ENCODE data around the gene IFI16.
"Not testable (repeated sequence)": the region's sequence is repeated elsewhere in the genome, so short reads cannot be mapped to it uniquely, and the experiment has no call there.

IFI16 gene

DNA sequence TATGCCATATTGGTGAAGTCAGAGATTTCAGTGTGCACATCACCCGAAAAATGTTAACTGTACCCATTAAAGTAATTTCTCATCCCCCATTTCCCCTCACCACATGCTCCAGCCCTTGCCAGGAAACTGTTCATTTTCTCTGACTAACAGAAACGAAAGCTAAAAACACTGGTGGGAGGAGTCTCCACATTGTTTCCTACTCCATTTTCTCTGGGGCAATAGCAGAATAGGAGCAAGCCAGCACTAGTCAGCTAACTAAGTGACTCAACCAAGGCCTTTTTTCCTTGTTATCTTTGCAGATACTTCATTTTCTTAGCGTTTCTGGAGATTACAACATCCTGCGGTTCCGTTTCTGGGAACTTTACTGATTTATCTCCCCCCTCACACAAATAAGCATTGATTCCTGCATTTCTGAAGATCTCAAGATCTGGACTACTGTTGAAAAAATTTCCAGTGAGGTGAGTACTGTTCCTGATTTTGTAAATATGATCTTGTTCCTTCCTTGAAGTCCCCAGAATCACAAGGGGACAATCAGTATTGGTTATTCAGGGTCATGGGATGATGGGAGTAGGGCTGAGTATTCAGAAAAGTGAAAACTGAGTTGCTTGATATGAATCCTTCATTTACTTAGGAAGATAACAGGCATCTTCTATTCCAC lies at the start of gene IFI16:
Gene IFI16 (plus strand): TSS at position 204 of the 658 bp plus-strand sequence. CDS start 4,774 bp downstream, outside the sequence.
- DNase-seq = peak; percentile 77

DNA sequence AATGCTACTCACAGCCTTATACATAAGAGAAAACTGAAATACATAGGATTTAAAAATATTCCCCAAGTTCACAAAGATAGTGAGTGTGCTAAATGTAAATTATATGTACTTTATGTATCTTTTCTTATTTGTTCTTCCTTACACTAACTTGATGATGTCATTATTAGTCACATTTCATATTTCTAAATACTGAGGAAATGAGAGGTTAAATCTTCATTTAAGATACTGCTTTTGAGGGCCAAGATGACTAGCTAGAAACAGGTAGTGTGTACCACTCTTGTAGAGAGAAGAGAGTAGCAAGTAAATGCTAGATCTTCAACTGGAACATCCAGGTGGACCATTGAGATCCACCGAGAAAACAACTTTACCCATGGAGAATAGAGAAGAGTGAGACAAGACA lies 48.5 kb upstream of the IFI16 start:
- DNase-seq = no peak

DNA sequence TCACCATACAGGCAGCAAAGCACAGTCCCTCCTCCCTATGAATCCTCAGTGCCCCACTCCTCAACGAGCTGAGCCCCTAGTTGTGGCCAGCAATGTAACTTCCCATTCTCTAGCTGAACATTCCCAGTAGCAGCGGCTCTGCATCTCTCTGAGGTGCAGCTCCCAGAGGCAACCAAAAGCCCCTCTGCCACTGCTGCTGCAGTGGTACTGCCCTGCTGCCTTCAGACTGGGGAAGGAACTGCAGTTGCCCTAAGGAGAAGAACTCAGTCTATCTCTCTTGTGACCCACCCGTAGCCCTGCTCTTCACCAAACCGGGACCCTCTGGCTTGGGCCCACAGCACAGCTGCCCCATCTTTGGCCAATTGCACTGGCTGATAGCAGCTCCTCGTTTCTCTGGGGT lies 46.7 kb upstream of the IFI16 start:
- no peak for DNase-seq

DNA sequence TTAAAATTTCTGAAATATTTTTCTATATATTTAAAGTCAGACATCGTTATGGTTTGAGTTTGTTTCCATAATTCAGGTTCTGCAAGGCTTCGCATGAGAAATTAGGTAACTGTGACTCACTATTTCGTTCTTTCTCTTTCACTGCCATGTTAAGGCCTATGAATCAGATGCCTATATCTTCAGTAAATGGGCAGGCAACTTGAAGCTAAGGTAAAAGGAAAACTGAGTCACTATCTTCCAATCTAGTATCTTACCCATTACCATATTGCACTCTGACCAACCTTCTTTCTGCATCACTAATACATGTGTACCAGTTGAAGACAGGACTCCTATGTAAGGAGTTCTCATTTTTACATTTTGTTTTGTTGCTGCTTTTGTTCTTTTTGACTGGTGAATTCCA lies 40.5 kb upstream of the IFI16 start:
- no peak for DNase-seq

DNA sequence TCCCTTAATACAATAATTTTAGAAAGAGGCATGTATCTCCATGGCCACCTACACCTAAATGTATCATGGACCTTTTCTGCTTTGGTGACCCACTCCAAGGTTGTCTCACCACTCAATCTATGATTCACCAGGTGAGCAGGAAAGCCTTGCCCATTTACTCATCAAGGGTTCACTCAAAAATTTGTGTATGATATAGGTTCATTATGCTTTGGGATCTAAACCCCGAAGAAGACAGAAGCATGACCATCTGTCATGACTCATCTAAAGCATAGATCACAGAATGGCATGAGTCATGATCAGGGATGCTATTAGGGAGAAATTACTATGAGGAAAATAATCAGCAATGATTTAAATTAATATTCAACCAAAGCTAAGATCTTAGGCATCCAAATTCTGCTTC lies 39.9 kb upstream of the IFI16 start:
- no peak for DNase-seq

DNA sequence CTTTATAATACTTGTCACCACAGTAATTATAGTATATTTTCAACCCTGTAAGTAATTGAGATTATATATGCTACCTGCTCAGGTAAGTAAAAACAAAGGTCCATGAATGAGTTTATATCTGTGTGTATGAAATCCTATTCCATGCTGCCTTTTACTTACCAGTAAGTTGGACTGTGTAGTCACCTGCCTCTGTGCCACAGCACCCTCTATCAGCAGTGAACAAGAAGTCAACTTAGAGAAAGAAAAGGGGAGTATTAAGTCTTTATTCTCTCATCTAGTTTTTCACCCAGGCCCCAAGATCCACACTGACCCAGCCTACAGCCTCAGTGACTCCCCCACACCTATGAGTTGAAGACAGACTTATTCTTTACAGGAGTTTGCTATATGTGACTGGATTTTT lies 36.9 kb upstream of the IFI16 start:
- DNase-seq = no peak

DNA sequence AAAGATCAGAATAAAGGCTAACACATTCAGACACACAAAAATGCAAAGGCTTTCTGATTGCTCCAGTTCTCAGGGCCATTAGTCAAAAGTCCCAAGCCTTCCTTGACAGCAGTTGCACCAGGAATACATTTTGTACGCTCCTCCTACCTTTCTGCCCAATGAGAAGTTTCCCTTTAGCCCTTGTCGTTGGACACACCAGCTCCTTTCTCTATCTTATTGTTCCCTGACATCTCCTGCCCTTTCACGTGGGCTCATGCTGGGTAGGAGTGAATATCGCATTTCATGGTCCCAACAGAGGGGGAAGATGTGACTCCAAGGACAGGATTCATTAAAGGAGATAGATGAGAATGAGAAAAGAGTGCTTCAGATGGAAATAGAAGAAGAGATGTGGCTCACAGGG lies 33.5 kb upstream of the IFI16 start:
- no peak for DNase-seq

DNA sequence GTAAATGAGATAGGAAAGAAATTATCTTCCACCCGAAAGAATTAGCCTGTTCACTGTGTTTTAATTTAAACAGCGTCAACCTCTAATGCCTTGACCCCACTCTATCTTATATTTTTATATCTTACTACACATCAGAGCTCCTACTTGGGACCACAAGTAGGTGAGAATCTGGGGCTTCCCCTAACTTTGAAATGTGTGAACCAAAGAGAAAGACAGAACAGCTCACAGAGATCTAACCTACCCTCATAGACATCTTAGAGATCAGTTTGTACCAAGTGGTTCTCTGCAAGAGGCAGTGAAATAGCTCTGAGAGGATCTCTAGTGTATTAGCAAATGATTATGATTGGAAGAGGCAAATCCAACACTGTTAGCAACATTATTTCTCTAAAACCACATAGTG lies 31.0 kb upstream of the IFI16 start:
- no peak for DNase-seq

DNA sequence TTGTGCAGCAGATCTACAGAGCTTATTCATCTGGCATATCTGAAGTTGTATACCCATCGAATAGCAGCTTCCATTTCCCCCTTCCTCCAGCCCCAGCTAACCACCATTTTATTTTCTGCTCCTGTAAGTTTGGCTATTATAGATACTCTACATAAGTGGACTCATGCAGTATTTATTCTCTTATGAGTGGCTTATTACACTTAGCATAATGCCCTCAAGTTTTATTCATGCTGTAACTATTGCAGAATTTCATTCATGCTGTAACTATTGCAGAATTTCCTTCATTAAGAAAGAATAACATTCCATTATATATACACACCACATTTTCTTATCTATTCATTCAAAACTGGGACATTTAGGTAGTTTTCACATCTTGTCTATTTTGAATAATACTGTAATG lies 30.5 kb upstream of the IFI16 start:
- DNase-seq = no peak

DNA sequence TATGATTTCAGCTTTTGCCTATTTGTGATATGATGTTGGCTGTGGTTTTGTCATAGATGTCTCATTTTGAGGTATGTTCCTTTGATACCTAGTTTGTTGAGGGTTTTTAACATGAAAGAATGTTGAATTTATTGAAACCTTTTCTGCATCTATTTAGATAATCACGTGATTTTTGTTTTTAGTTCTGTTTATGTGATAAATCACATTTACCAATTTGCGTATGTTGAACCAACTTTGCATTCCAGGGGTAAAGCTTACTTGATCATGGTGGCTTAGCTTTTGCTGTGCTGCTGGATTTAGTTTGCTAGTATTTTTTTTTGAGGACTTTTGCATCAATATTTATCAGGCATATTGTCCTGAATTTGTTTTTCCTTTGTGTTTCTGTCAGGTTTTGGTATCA lies 26.5 kb upstream of the IFI16 start:
- no peak for DNase-seq

DNA sequence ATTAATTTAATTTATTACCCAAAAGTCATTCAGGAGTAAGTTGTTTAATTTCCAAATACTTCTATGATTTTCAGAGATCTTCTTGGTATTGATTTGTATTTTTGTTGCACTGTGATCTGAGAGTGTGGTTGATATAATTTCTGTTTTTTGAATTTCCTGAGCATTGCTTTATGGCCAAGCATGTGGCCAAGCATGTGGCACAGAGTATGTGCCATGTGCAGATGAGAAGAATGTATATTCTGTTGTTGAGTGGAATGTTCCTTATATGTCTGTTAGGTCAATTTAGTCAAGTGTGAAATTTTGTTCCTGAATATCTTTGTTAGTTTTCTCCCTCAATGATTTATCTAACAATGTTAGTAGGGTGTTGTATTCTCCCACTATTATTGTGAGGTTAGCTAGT lies 25.3 kb upstream of the IFI16 start:
- no peak for DNase-seq

DNA sequence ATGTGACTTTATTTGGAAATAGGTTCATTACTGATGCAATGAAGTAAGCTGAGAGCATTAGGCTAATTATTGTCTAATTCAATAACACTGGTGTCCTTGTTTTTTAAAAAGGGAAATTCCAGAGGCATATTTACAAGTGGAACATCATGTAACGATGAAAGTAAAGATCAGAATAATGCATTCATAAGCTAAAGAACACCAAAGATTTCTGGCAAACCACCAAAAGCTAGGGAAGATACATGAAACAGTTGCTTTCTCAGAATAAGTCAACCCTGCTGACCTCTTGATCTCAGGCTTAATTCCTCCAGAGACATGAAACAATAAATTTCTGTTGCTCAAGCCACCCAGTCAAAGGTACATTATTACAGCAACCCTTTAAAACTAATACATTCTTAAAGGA lies 20.3 kb upstream of the IFI16 start:
- no peak for DNase-seq

DNA sequence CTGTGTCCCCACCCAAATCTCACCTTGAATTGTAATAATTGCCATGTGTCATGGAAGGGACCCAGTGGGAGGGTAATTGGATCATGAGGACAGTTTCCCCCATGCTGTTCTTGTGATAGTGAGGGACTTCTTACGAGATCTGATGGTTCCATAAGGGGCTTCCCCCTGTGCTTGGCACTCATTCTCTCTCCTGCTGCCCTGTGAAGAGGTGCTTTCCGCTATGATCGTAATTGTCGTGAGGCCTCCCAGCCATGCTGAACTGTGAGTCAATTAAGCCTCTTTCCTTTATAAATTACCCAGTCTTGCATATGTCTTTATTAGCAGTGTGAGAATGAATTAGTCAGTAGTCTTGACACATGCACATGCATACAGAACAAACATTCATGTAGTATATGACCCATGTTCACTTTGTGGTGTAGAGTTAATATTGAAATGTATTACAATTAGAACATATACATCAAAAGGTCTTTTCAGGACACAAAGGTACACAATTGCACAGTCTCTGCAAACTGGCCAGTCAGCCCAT lies 16.9 kb upstream of the IFI16 start:
- DNase-seq = no peak

DNA sequence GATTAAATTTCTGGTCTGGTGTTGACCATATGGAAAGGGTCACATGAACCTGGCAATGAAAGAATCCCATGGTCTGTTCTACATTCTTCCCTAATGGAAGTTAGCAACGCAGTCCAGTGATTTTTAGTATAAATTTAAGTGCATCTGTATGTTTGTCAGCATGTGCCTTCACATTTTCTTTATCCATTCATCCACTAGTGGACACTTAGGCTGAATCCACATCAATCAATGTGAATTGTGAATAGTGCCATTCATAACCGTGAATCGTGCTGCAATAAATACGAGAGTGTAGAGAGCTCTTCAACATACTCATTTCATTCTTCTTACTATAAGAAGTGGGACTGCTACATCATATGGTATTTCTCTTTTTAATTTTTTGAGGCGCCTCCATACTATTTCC lies 12.7 kb upstream of the IFI16 start:
- DNase-seq = no peak

DNA sequence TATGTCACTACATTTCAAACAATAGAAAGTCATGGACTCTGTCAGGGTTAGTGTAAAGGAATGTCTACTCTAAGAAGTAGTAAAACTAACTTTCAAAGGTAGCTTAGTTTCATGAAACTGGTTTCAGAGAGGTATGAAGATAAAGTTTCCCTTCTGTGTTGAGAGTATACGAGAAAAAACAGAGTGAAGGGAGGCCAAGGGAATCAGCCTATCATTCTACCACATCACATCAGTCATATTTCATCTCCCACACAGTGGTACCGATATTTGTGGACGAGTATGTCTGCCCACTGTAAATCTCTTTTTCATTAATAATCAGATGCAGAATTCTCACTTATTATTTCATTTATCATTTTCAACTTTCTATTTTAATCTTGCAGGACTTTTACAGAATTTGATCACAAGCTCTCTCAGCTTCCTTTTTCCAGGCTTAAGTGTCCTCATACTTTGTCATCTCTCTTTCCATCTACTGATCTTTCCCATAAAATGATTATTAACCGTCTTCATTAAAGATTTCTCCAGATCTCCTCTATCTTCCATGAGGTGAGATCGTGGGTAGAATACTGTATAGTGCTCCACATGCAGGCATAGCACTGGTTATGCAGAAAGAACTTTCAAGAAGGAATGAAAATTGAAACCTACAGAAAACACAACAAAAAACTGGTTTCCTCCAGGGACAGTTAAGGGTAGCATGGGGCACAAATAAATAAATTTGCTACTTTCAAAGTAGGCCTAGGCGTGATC lies 11.5 kb upstream of the IFI16 start:
- no peak for DNase-seq

DNA sequence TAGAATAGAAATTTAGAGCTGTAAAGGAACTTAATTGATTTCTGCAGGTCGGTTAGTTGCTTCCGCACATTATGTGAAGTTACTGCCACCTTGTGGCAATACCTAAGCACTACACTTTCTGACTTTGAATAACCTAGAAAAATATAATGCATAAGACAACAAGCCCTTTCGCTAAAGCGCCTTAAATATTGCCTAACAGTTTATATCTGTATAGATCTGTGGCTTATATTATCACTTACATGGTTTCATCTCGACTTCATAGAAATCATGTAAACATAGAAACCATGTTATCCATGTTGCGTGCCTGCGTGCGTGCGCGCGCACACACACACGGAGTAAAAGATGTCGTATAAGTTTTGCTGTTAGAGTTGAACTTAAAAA lies 10.9 kb upstream of the IFI16 start:
- DNase-seq = peak; percentile 71

DNA sequence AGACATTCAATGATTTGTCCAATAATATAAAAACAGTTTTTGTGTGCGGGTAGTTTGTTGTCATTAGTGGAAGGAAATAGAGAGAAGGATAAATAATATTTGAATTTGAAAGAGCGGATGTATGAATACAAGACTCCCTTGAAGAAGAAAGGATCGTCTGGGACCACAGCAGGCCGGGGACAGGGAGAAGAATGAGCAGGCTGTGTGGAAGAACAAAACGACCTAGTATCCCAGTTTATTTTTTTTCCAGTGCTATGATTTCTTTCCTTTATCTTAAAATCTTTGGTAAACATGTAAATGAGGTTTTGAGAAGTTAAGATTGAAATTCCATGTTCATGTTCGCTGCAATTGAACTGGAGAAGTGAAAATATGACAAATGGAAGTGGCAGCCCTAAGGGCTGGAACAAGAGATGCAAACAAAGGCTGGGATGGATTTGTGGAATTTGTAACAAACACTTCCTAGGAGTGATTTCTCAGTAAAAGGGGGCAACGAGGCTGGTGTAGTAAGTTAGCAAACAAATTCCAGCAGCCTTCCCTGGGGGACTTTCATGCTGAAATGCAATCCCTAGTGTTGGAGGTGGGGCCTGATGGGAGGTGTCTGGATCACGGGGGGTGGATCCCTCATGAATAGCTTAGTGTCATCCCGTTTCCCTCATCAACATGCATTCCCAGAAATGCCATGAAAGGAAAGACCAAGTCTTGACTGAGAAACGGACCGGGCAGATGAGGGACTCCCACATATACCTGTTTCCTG lies 10.2 kb upstream of the IFI16 start:
- DNase-seq = no peak

DNA sequence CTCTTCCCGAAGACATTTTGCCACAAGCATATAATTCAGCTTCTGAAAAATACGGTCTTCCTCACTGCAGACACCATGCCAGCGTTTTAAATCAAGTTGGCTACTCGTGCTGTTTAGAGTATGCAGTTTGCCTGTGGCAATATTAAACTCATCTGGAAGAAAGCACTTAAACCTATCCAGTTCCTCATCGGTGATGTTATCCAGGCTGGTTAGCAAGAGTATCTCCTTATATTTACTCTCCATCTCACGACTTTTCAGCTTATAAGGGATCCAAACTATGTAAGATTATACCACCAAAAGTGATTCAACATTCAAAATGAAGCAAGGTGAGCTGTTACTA lies 9.7 kb upstream of the IFI16 start:
- no peak for DNase-seq

DNA sequence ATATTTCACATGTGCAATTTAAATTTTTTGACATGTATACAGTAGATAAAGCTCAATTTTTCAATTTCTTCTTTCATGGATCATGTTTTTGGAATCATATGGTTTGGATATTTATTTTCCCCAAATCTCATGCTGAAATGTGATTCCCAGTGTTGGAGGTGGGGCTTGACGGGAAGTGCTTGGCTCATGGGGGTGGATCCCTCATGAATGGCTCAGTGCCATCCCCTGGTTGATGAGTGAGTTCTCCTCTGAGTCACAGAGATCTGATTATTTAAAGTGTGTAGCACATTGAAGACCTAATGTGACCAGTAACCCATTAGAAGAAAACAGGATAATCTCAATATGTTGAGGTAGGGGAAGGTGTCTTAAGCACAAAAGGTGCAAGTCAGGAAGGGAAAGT lies 9.1 kb upstream of the IFI16 start:
- DNase-seq = no peak

DNA sequence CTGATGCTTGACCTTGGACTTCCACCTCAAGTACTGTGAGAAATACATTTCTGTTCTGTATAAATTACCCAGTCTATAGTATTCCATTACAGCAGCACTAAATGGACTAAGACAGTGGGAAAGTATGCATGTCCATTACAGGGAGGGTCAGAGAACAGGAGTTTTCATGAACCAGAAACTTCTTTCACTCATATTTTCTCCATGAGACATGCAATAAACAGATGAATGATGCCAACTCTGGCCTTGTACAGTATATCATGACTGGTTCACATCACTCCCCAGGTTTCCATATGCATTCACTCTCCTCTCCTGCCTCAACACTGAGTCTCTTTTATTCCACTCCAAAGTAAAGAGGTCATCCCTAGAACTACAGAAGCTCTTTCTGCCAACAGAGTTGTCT lies 4.5 kb upstream of the IFI16 start:
- DNase-seq = no peak

DNA sequence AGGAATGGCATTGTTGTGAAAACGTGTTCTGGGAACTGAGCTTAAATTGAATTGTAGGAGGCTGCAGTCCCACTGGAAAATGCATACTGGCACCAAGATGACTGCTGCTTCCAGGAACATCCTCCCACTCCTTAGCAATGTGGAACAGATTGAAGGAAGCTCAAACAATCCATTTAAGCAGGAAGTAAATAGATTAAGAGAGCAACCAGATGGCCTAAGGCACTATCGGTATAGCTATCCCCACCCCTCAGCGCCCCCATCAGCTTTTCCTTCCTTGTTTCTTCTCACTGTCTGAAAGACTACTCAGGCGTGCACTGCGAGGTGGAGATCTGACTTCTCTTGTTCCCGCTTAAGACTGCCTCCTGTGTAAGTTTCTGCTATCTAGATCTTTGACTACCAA lies 4.0 kb upstream of the IFI16 start:
- no peak for DNase-seq

DNA sequence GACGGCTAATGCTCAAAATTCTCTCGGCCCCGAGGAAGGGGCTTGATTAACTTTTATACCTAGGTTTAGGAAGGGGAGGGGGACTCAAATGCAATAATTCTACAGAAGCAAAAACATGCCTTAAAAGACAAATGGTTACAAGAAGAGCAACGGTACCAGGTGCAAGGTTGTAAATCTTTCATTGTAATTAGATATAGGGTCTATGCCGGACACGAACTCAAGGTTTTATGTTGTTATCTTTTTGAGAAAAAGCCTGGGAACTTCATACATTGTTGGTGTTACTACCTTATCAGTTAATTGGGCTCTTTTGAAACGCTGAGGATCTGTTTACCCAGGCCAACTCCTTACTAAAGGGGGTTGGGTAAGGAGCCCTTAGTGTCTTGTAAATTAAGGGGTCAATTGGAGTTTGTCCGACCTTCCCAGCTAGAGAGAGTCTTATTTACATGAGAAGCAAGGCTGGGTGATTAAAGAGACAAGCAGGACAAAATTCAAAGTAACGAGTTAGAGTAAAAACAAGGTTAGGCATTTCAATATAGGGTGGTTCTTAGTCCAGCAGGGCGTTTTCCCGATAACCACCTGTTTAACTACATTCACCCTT lies 3.4 kb upstream of the IFI16 start:
- DNase-seq = not testable (repeated sequence)

DNA sequence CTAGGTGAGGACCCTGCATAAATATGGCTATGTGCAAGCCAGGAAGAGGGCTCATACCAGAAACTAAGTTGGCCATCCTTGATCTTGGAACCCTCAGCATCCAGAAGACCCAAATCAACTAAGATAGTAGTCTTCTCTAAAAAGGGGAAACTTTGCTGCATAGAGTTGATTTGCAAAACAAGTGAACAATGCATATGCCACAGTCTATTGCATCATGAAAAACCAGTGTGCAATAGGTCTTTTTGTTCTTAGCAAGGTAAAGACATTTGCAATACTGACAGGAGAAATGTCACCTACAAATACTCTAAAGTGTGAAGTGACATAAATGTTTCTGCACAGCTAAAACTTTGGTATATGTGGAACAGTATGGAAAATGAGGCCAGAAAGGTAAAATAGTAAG lies 2.0 kb upstream of the IFI16 start:
- DNase-seq = no peak

DNA sequence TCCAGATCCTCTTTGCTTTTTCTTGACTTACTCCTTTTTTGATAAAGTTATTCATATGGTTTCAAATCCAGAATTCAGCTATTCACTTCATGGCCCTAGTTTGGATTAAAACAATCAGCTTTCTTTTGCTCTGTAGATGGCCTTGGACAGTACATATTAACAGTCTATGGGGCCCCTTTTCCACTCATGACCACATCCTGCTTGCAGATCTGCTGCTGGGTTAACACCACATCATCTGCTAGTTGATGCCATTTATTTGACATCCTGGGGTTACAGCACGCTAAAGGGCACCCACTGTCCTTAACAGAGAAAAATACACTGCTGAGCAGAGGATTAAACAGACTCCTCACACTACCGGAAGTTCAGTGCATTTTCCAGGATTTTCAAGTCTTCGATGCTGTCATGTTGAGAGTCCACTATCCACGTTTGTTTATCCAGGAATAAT lies 941 bp upstream of the IFI16 start:
- DNase-seq = peak; percentile 65
